ENCODE results near the gene ZFP14.
"Not testable (repeated sequence)": the region's sequence is repeated elsewhere in the genome, so short reads cannot be mapped to it uniquely, and the experiment has no call there.

Gene ZFP14

DNA sequence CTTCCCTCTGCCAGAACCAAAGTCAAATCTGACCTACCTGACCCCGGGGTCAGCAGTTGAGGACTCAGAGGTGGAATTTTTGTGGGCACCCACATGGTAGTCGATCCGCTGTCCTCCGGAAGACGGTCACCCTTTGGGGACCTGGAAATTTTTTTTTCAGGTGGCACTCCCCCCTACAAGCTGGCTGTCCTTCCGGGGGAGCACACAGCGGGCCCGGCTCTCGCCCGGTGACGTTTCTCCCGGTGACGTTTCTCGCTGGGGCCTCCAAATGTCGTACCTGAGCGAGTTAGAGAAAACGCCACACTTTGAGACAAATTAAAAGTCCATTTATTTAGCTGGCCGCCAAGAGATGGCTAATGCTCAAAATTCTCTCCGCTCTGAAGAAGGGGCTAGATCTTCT lies 48.8 kb downstream of the ZFP14 start:
- no peak for DNase-seq

DNA sequence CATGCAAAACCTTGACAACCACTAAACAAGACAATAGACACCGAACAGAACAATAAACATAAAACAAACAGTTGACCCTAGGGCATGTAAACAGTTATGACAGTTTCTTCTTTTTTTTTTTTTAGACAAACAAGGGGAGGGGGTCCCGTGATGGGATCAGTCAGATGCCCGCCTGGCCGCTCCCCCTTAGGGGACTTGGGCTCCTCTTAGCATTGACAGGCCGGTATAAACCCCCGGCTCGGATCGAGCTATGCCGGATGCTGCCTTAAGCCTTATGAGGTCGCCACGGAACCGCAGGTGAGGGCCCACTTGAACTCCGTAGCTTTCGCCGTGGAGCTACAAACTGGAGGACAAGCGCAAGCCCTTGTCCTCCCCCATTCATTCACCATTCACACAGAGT lies 49.5 kb downstream of the ZFP14 start:
- not testable (repeated sequence) for DNase-seq

DNA sequence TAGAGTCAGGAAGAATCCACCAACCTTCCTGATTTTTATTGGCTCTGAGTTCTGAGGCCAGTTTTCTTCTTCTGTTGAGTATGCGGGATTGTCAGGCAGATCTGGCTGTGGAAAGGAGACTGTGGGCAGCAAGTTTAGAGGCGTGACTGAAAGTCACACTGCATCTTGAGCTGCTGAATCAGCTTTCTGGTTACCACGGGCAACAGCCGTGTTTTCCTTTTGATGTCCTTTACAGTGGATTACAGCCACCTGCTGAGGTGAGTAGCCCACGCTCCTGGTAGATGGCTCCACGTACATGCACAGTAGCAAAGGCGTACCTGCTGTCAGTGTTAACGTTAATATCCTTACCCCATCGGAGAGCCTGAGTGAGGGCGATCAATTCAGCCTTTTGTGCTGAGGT lies 52.4 kb downstream of the ZFP14 start:
- not testable (repeated sequence) for DNase-seq

- not testable (repeated sequence) for DNase-seq
Measured at GRCh38 chr19:36315164-36315563, 63.8 kb downstream of the ZFP14 start.

- DNase-seq = not testable (repeated sequence)
Measured at GRCh38 chr19:36314053-36314452, 64.9 kb downstream of the ZFP14 start.

- not testable (repeated sequence) for DNase-seq
Measured at GRCh38 chr19:36311098-36311760, 67.8 kb downstream of the ZFP14 start.

GRCh38 chr19:36310416-36310990 lies 68.5 kb downstream of the ZFP14 start:
- not testable (repeated sequence) for DNase-seq

DNA sequence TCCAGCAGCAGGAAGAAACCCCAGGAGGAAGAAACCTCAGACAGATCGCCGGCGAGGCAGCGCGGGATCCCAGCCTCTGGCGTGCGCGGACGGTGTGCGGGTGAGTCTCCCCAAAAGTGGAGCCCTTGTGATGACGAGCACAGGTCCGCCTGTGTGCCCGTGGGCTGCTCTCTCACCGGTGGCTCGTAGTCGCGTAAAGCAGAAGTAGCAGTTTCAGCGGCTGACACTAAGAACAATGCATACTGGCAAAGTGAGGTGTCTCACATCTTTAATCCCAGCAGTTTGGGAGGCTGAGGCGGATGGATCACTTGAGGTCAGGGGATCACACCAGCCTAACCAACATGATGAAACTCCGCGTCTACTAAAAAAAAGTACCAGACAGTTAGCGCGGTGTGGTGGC lies 69.2 kb downstream of the ZFP14 start:
- DNase-seq = not testable (repeated sequence)

DNA sequence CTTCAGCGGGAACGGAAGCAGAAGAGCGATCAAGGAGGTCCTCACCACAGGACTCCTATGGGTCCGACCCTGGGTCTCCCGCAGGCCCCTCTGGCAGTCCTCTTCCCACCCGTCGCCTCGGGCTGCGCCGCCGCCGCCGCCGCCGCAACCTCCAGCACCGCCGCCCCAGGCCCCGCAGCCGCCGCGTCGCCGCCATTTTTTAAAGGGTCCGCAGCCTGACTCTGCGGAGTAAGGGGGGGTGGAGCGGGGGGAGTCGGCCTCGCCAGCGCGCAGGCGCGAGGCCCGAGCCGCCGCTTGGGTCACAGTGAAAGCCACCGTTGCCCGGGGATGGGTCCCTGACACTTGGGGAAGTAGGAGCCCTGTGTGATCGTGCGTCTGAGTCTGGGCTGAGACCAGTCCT lies 69.7 kb downstream of the ZFP14 start:
- DNase-seq = not testable (repeated sequence)

DNA sequence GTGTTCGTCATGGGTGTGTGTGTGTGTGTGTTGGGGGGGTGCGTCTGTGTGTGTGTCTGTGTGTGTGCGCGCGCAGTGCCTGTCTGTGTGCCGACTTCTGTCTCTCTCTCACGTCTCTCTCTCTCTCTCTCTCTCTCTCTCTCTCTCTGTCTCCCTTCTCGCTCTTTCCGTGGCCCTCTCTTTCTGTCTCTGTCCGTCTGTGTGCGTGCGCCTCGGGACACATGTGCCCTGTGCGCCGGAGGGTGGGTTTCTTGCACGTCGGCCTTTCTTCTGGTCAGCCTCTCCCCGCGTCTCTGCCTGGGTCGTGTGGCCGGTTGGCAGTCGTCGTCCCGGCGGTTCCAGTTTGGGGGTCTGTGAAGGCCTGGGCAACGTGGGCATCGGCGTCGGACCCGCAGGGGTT lies 86.7 kb downstream of the ZFP14 start:
- not testable (repeated sequence) for DNase-seq

All from activated T-cell treated with anti-CD3 and anti-CD28 coated beads for 4 hours (primary cell).